H9 (cell line): ENCODE measurements around the gene ZSWIM2. TPM values are rescaled to one million over a fixed set of nuclear protein-coding genes. Genes with fewer than 3 reads are reported as not detected.

Source experiments
- DNase-seq: peaks from one replicate; pipeline ENCODE4 v3.0.0-alpha.2; 2017
- H2AFZ ChIP-seq: one replicate; pipeline ENCODE4 v1.6.1; 2013; ENCODE audit warnings: mild to moderate bottlenecking, low read length, control low read depth, moderate library complexity
- H2AK5ac ChIP-seq: 2 replicates; pipeline ENCODE4 v1.6.1; 2013; ENCODE audit warnings: low read length, control low read depth, mixed read lengths; ENCODE audit not compliant: insufficient read length
- H2BK120ac ChIP-seq: one replicate; pipeline ENCODE4 v1.6.1; 2013; ENCODE audit warnings: low read depth, mild to moderate bottlenecking, low read length, control low read depth, inconsistent platforms; ENCODE audit not compliant: poor library complexity, severe bottlenecking
- H2BK12ac ChIP-seq: 2 replicates; pipeline ENCODE4 v1.6.1; 2013; ENCODE audit warnings: low read length, control low read depth, mixed read lengths, low read depth; ENCODE audit not compliant: insufficient read length
- H2BK15ac ChIP-seq: 2 replicates; pipeline ENCODE4 v1.6.1; 2013; ENCODE audit warnings: low read depth, low read length, control low read depth
- H2BK20ac ChIP-seq: one replicate; pipeline ENCODE4 v1.6.1; 2013; ENCODE audit warnings: low read depth, mild to moderate bottlenecking, low read length, control low read depth, inconsistent platforms; ENCODE audit not compliant: poor library complexity, severe bottlenecking
- H2BK5ac ChIP-seq: 2 replicates; pipeline ENCODE4 v1.6.1; 2013; ENCODE audit warnings: low read length, control low read depth, mixed read lengths; ENCODE audit not compliant: insufficient read length
- H3K14ac ChIP-seq: 2 replicates; pipeline ENCODE4 v1.6.1; 2013; ENCODE audit warnings: low read length, control low read depth; ENCODE audit not compliant: insufficient read depth
- H3K18ac ChIP-seq: 2 replicates; pipeline ENCODE4 v1.6.1; 2013; ENCODE audit warnings: low read depth, mild to moderate bottlenecking, mixed read lengths, low read length, control low read depth; ENCODE audit not compliant: insufficient read length
- H3K23ac ChIP-seq: 2 replicates; pipeline ENCODE4 v1.6.1; 2013; ENCODE audit warnings: low read length, control low read depth, mixed read lengths, low read depth; ENCODE audit not compliant: insufficient read length
- H3K23me2 ChIP-seq: 2 replicates; pipeline ENCODE4 v1.6.1; 2013; ENCODE audit warnings: low read depth, mild to moderate bottlenecking, mixed read lengths, low read length, control low read depth; ENCODE audit not compliant: insufficient read length, poor library complexity, severe bottlenecking
- H3K27ac ChIP-seq: 2 replicates; pipeline ENCODE4 v1.5.1; 2013; ENCODE audit warnings: low read length, control low read depth, mixed read lengths, low read depth; ENCODE audit not compliant: insufficient read length
- H3K27me3 ChIP-seq: 2 replicates; pipeline ENCODE4 v1.6.1; 2013; ENCODE audit warnings: low read length, control low read depth, inconsistent platforms; ENCODE audit not compliant: insufficient read depth
- H3K4ac ChIP-seq: 2 replicates; pipeline ENCODE4 v1.6.1; 2013; ENCODE audit warnings: low read depth, mild to moderate bottlenecking, control low read depth, inconsistent platforms, low read length, moderate library complexity
- H3K4me1 ChIP-seq: 2 replicates; pipeline ENCODE4 v1.6.1; 2013; ENCODE audit warnings: low read length, control low read depth, inconsistent platforms; ENCODE audit not compliant: insufficient read depth
- H3K4me2 ChIP-seq: 2 replicates; pipeline ENCODE4 v1.6.1; 2013; ENCODE audit warnings: low read length, control low read depth, mixed read lengths; ENCODE audit not compliant: insufficient read length, insufficient read depth
- H3K56ac ChIP-seq: 2 replicates; pipeline ENCODE4 v1.6.1; 2013; ENCODE audit warnings: low read depth, mild to moderate bottlenecking, mixed read lengths, low read length, control low read depth; ENCODE audit not compliant: insufficient read length
- H3K79me1 ChIP-seq: 2 replicates; pipeline ENCODE4 v1.6.1; 2013; ENCODE audit warnings: low read depth, mild to moderate bottlenecking, moderate library complexity, low read length, control low read depth, inconsistent platforms; ENCODE audit not compliant: insufficient read depth, poor library complexity, severe bottlenecking
- H3K79me2 ChIP-seq: 2 replicates; pipeline ENCODE4 v1.6.1; 2013; ENCODE audit warnings: low read length, control low read depth, inconsistent platforms; ENCODE audit not compliant: insufficient read depth
- H3K9ac ChIP-seq: 2 replicates; pipeline ENCODE4 v1.6.1; 2013; ENCODE audit warnings: low read length, control low read depth, mixed read lengths; ENCODE audit not compliant: insufficient read length; ENCODE audit errors: extremely low read depth
- H3K9me3 ChIP-seq: one replicate; pipeline ENCODE4 v1.6.1; 2013; ENCODE audit warnings: low read depth, low read length, inconsistent platforms; ENCODE audit not compliant: control insufficient read depth
- H3T11ph ChIP-seq: one replicate; pipeline ENCODE4 v1.6.1; 2013; ENCODE audit warnings: mild to moderate bottlenecking, low read length, control low read depth, inconsistent platforms
- H4K20me1 ChIP-seq: one replicate; pipeline ENCODE4 v1.6.1; 2013; ENCODE audit not compliant: control insufficient read depth, insufficient read length, insufficient read depth
- H4K5ac ChIP-seq: 2 replicates; pipeline ENCODE4 v1.6.1; 2013; ENCODE audit warnings: low read depth, mild to moderate bottlenecking, mixed read lengths, low read length, control low read depth; ENCODE audit not compliant: insufficient read length
- H4K8ac ChIP-seq: replicated peaks from 2 replicates; pipeline ENCODE4 v1.6.1; 2013; ENCODE audit warnings: low read length, control low read depth, mixed read lengths, low read depth; ENCODE audit not compliant: insufficient read length
- H4K91ac ChIP-seq: 2 replicates; pipeline ENCODE4 v1.6.1; 2013; ENCODE audit warnings: low read depth, mild to moderate bottlenecking, moderate library complexity, mixed read lengths, low read length, control low read depth; ENCODE audit not compliant: insufficient read length
- H3K27ac Mint-ChIP-seq, 3 experiments: 2 replicates in 2 of 3; 3 replicates in 1 of 3; pipeline ENCODE4 v1.8.0; 2020 to 2021; ENCODE audit warnings: mixed read lengths in 3 of 3, mild to moderate bottlenecking in 1 of 3, moderate library complexity in 1 of 3
- H3K27me3 Mint-ChIP-seq: 2 replicates; pipeline ENCODE4 v1.8.0; 2021; ENCODE audit warnings: low read depth, mild to moderate bottlenecking, moderate library complexity, mixed read lengths
- H3K36me3 Mint-ChIP-seq, 3 experiments: 2 replicates in 2 of 3; 3 replicates in 1 of 3; pipeline ENCODE4 v1.8.0; 2020 to 2021; ENCODE audit warnings: low read depth in 3 of 3, mixed read lengths in 3 of 3; ENCODE audit not compliant: insufficient read depth in 1 of 3
- H3K4me1 Mint-ChIP-seq, 2 experiments: 2 replicates each; pipeline ENCODE4 v1.8.0; 2020; ENCODE audit warnings: mixed read lengths in 2 of 2
- H3K4me3 Mint-ChIP-seq, 2 experiments: 2 replicates in 1 of 2; 3 replicates in 1 of 2; pipeline ENCODE4 v1.8.0; 2020 to 2021; ENCODE audit warnings: mild to moderate bottlenecking in 2 of 2, mixed read lengths in 2 of 2, moderate library complexity in 1 of 2
- H3K9me3 Mint-ChIP-seq, 2 experiments: 2 replicates in 1 of 2; 3 replicates in 1 of 2; pipeline ENCODE4 v1.8.0; 2020; ENCODE audit warnings: mild to moderate bottlenecking in 2 of 2, mixed read lengths in 2 of 2, moderate library complexity in 1 of 2
- WGBS: extraction: QIAGEN DNeasy Blood & Tissue Kit; methylation state at CpG from one replicate; pipeline ENCODE4 v1.1.7; 2013; ENCODE audit warnings: missing lambda C conversion rate, low lambda C conversion rate, mixed read lengths; ENCODE audit not compliant: insufficient read length; ENCODE audit errors: extremely low coverage; 5-methylcytosine and 5-hydroxymethylcytosine counted together
- total RNA-seq: library from RNA; stranded (reverse); gene quantifications from 2 replicates; pipeline ENCODE4 v1.2.1, GENCODE V29; 2021
- TF ChIP-seq, protein P1 (sequence below): fragments of 200-600 bp; sonication (generic); conservative IDR thresholded peaks from 3 replicates; pipeline ENCODE4 v1.8.0; 2021; ENCODE audit warnings: antibody characterized with exemption, mild to moderate bottlenecking

The ZSWIM2 gene
- total RNA-seq, 1 experiment from 2014 or later = not detected

DNA sequence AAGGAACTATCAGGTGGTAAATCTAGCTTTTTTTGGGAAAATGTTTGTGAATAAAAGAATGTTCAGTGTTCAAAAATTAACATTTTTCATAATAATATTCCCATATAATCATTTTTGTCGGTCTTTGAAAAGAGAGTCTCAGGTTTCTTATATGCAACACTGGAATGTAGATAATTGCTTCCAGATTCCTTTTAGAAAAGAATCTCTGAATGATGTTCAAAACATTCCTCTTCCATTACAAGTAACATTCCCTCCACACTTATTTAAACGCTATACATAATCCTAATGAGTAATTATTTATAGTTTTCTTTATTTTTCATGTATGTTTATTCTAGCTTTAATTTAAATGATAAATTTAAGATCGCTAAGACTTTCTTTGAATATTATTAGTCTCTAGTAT lies 7.0 kb downstream of the ZSWIM2 start:
- H4K91ac ChIP-seq = no peak overlapping the region
- H2BK120ac ChIP-seq = no peak overlapping the region
- no peak overlapping the region for H3K56ac ChIP-seq
- WGBS = 100% methylated on average over 1 of the region's 3 CpGs
- Mint-ChIP-seq H3K4me3 (no peak overlapping the region), H3K4me1 (no peaks in the 10 kb centered on the region), H3K9me3 (no peaks in the 10 kb centered on the region), H3K27me3 (peaks cover 3% of the 10 kb centered on the region; the same call in 1 of the 2 replicates), H3K27ac (no peak overlapping the region), H3K36me3 (no peaks in the 10 kb centered on the region)
- H2BK12ac ChIP-seq = no peak overlapping the region
- H3K27me3 ChIP-seq = no peaks in the 10 kb centered on the region
- TF ChIP-seq, protein P1, sequence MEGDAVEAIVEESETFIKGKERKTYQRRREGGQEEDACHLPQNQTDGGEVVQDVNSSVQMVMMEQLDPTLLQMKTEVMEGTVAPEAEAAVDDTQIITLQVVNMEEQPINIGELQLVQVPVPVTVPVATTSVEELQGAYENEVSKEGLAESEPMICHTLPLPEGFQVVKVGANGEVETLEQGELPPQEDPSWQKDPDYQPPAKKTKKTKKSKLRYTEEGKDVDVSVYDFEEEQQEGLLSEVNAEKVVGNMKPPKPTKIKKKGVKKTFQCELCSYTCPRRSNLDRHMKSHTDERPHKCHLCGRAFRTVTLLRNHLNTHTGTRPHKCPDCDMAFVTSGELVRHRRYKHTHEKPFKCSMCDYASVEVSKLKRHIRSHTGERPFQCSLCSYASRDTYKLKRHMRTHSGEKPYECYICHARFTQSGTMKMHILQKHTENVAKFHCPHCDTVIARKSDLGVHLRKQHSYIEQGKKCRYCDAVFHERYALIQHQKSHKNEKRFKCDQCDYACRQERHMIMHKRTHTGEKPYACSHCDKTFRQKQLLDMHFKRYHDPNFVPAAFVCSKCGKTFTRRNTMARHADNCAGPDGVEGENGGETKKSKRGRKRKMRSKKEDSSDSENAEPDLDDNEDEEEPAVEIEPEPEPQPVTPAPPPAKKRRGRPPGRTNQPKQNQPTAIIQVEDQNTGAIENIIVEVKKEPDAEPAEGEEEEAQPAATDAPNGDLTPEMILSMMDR = no peak
- H3K79me1 ChIP-seq = no peaks in the 10 kb centered on the region
- no peaks in the 10 kb centered on the region for H3K9me3 ChIP-seq
- H3T11ph ChIP-seq = no peak overlapping the region
- no peaks in the 10 kb centered on the region for H3K79me2 ChIP-seq
- H2AFZ ChIP-seq = no peak overlapping the region
- H3K4ac ChIP-seq = no peak overlapping the region
- no peaks in the 10 kb centered on the region for H4K20me1 ChIP-seq
- H2BK5ac ChIP-seq = no peak overlapping the region
- no peak overlapping the region for H3K14ac ChIP-seq
- H2AK5ac ChIP-seq = no peak overlapping the region
- no peaks in the 10 kb centered on the region for H3K23me2 ChIP-seq
- H2BK20ac ChIP-seq = no peak overlapping the region
- H4K8ac ChIP-seq = no peak overlapping the region
- no peak for DNase-seq
- no peak overlapping the region for H2BK15ac ChIP-seq
- no peak overlapping the region for H3K18ac ChIP-seq
- H3K23ac ChIP-seq = no peak overlapping the region
- H3K9ac ChIP-seq = no peak overlapping the region
- H4K5ac ChIP-seq = no peak overlapping the region
- no peak overlapping the region for H3K4me2 ChIP-seq
- H3K4me1 ChIP-seq = no peaks in the 10 kb centered on the region
- H3K27ac ChIP-seq = no peak overlapping the region
